Measurements from ENCODE around the gene PRTN3.

The PRTN3 gene

DNA sequence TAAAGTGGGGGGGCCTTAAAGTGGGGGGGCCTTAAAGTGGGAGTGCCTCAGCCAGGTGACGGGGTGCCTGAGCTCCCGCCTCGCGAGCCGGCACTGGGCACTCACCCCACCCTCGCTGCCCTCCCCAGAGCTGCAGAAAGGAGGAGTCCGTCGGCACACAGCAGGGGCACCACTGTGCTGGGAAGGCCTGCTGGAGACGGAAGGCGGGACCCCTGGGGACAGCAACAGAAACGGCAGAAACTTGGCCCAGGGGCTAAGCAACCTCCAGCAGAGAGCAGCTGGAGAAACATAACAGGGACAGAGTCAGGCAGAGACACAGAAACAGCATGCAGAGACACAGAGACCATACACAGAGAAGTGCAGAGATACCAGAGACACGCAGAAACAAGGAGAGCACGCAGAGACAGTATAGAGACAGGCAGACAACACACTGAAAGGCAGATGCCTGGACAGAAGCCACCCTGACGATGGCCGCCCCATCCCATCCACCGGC lies 26.5 kb downstream of the PRTN3 start:
- TF ChIP-seq, protein P1, sequence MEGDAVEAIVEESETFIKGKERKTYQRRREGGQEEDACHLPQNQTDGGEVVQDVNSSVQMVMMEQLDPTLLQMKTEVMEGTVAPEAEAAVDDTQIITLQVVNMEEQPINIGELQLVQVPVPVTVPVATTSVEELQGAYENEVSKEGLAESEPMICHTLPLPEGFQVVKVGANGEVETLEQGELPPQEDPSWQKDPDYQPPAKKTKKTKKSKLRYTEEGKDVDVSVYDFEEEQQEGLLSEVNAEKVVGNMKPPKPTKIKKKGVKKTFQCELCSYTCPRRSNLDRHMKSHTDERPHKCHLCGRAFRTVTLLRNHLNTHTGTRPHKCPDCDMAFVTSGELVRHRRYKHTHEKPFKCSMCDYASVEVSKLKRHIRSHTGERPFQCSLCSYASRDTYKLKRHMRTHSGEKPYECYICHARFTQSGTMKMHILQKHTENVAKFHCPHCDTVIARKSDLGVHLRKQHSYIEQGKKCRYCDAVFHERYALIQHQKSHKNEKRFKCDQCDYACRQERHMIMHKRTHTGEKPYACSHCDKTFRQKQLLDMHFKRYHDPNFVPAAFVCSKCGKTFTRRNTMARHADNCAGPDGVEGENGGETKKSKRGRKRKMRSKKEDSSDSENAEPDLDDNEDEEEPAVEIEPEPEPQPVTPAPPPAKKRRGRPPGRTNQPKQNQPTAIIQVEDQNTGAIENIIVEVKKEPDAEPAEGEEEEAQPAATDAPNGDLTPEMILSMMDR (IDR thresholded peaks at IDR 0.05; ENCODE audit: low read depth, low read length, missing control alignments): no peak
- DNase-seq (ENCODE audit: low read depth): no peak
- H3K4me3 ChIP-seq (ENCODE audit: low read depth, low read length): no peak overlapping the region

DNA sequence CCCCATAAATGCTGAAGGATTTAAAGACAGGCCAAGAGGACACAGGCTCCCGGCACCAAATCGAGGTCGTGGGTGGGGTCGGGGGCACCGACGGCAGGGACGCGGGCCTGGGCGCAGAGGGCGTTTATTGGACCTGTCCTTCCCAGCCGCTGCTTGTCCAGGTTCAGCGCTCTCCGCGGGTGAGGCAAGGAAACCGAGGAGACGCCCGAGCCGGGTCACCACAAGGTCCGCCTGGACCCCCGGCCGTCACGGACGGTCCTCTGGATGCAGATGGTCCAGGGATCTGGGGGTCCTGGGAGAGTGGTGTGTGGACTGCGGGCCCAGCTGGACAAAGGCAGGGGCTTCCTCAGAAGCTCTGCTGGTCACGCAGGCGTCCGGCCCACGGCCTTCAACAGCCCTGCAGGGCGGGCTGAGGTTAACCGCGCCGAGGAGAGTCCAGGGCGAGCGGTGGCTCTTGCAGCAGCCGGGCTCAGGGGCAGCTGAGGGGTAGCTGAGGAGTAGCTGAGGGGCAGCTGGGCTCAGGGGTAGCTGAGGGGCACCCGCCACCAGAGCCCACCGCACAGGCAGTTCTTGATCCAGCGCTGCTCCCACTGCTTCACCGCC lies 27.2 kb downstream of the PRTN3 start:
- TF ChIP-seq, protein P1 (IDR thresholded peaks at IDR 0.05; ENCODE audit: low read depth, low read length, missing control alignments): no peak
- DNase-seq (ENCODE audit: low read depth): no peak
- H3K4me3 ChIP-seq (ENCODE audit: low read depth, low read length): no peak overlapping the region

DNA sequence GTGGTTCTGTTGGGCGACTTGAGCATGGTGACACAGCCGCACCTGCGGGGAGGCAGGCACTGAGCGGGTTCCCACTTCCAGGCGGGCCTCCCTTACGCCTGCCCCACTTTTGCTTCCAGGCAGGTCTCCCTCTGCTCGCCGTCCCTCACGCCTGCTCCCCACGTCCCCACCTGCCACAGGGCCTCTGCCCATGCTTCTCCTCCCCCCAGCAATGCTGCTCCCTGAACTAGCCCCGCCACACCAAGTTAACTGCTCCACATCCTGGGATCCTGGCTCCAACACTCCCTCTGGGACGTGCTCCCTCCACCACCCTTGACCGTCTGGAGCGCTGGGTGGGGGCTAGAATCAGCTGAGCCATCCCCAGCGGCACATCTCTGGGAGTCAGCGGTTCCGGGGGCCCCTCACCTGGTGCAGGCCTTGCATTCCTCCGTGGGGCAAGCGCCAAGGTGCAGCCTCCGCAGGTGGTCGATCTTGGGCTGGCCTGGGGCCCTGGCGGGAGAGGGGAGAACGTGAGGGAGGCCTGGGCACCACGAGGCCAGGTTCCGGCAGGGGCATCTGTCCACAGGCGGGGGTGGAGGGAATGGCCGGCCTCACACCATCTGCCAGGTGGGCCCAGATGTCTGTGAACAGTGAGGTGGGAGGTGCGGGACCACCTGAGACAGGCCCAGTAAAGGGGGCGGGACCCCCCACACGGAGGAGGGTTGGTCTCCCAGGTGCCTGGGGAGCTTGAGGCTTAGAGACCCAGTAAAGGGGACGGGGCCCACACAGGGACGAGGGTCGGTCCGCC lies 27.9 kb downstream of the PRTN3 start:
- TF ChIP-seq, protein P1 (IDR thresholded peaks at IDR 0.05; ENCODE audit: low read depth, low read length, missing control alignments): no peak
- DNase-seq (ENCODE audit: low read depth): no peak
- no peak overlapping the region for H3K4me3 ChIP-seq (ENCODE audit: low read depth, low read length)

DNA sequence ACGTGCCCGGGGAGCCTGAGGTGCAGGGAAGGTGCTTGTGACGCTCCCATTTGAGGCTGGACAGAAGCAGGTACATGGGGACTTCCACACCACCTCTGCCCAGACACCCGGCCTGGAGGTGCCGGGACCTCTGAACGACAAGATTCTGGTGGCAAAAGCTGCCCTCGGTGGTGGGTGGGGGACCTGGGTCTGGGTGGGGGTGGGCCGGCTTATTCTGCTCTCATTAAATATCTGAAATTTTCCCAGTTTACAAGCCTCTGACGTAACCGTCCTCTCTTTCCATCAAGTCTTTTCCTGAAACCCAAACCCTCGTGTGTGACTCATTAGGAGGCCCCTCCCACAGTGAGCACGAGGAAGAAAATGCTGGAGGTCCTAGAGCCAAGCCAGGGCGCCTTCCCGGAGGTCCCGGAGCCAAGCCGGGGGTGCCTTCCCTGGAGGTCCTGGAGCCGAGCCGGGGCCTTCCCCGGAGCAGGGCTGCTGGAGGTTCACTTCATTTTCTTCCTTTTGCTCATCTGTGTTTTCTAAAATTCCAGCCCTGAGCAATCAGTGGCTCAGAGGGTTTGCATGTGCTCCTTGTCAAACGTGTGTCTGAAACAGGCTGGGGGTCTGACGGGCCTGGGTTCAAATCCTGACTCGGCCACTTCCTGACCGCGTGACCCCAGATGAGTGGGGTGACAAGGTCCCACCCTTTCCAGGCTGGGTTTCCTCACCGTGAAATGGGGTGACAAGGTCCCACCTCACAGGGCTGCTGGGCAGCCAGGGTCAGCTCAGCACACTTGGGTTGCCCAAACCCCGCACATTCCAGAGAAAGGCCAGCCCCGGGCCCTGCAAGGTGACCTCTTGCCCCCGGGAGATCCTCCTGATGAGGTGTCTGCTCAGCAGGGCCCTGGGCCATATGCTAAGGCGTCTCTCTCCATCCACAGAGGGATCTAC lies 28.7 kb downstream of the PRTN3 start:
- TF ChIP-seq, protein P1 (IDR thresholded peaks at IDR 0.05; ENCODE audit: low read depth, low read length, missing control alignments): no peak
- no peak overlapping the region for H3K4me3 ChIP-seq (ENCODE audit: low read depth, low read length)
- DNase-seq (ENCODE audit: low read depth): no peak

DNA sequence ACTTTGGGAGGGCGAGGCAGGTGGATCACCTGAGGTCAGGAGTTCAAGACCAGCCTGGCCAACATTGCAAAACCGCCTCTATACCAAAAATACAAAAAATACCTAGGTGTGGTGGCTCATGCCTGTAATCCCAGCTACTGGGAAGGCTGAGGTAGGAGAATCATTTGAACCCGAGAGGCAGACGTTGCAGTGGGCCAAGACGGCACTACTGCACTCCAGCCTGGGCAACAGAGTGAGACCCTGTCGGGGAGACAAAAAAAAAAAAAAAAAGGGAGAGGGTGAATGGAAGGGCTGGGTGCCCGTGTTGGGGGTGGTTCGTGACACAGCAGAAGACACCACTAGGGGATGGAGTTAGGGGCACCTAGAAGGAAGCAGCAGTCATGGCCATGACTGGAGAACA lies 29.5 kb downstream of the PRTN3 start:
- no peak for DNase-seq (ENCODE audit: low read depth)
- TF ChIP-seq, protein P1 (IDR thresholded peaks at IDR 0.05; ENCODE audit: low read depth, low read length, missing control alignments): no peak
- H3K4me3 ChIP-seq (ENCODE audit: low read depth, low read length): no peak overlapping the region

DNA sequence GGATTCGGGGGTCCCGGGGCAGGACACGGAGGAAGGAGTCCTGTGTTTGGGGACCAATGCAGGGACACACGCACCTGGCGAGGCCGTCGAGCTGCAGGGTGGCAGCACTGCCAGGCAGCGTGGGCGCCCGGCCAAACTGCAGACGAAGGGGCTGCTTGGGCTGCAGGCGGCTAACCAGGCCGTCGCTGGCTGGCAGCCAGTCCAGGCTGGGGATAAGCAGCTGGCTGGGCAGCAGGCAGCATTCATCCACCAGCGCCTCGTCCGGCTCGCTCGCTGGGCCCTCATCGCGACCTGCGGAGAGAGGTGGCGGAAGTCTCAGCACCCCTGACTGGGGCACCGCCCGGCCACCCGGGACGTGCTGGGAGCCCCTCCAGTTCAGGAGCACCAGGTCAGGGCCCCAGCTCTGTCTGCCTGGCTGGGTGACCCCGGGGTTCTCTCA lies 30.2 kb downstream of the PRTN3 start:
- TF ChIP-seq, protein P1 (IDR thresholded peaks at IDR 0.05; ENCODE audit: low read depth, low read length, missing control alignments): no peak
- no peak for DNase-seq (ENCODE audit: low read depth)
- H3K4me3 ChIP-seq (ENCODE audit: low read depth, low read length): no peak overlapping the region
